NCI-H2227 (cell line): ENCODE measurements around the gene KIF26B.

ENCODE experiments used
- DNase-seq: peaks from one replicate; lab custom pipeline; 2025; ENCODE audit not compliant: unreplicated experiment; lab: John Stamatoyannopoulos, UW

KIF26B gene

DNA sequence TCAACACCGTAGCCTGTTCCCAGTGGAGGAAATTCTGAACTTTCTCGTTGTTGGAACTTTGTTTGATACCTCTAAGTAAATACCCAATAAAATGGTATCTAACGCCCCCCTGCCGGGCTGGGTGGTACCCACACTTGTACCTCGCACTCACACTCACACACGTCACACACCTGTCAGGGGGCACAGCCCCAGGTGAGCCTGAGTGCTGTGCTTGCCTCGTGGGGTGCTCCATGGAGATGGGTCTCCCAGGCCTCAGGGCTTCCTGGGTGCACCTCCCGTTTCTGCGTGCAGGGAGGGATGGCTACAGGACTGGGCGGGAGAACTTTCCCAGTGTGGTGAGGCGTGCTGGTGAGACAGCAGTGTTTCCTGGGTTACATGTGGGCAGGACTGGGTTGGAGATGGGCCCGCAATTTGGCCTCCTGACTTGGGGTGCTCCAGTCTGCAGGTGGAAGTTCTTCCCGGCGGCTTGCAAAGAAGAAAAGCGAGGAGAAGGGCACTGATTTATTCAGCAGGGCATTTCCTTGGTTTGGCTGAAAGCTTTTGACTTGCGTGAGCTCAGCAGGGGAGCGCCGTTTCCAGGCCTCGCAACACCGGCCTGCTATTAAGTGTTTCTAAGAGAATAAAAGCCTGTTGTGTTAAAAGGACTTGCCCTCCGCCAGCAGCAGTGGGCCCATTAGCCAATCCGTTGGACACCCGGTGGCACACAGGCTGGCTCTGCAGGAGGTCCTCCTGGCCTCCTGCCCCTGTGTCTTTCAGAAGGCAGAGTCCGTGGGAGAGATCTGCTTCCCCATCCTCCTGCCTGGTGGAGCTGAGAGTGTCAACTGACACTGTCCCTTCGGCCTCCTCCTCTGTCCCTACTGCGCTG, 79.7 kb downstream of the KIF26B start:
- peak; percentile 92 for DNase-seq

DNA sequence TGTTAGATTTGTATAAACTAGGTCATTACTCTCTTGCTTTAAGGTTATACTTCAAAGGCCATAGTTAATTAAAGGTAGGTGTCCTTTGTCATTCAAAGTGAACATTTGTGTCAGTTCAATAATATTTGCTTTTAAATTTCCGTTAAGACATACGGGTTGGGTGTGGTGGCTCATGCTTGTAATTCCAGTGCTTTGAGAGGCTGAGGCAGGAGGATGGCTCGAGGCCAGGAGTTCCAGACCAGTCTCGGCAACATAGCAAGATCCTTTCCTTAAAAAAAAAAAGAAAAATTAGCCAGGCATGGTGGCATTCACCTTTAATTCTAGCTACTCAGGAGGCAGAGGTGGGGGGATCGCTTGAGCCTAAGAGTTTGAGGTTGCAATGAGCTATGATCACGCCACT, 80.4 kb downstream of the KIF26B start:
- DNase-seq: peak; percentile 44

GRCh38 chr1:245240648-245241165, 85.9 kb downstream of the KIF26B start:
- no peak for DNase-seq

DNA sequence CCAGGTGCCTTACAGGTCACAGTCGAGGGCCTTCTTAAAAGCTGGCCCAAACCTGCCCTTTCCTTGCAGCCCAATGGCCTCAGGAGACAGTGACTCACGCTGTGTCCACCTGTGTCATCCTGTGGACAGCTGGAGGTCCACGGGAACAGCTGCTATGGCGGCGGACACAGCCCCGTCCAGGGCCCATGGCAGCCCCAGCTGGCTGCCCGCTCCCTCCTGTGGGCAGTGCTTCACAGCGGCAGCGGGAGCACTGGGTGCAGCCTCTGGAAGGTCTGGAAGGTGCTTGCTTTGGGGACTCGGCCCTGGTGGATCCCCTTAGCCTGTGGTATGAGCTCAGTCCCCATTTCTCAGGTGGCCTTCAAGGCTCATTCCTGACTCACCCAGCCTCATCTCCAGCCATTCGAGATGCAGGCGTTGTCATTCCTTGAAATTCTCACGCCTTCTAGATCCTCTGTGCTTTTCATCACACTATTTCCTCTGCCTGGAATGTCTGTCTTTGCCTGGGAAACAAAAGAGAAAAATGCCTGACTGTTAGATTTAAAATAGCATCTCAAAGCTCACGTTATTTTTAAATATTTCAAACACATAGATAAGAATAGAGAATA, 86.8 kb downstream of the KIF26B start:
- DNase-seq: no peak

DNA sequence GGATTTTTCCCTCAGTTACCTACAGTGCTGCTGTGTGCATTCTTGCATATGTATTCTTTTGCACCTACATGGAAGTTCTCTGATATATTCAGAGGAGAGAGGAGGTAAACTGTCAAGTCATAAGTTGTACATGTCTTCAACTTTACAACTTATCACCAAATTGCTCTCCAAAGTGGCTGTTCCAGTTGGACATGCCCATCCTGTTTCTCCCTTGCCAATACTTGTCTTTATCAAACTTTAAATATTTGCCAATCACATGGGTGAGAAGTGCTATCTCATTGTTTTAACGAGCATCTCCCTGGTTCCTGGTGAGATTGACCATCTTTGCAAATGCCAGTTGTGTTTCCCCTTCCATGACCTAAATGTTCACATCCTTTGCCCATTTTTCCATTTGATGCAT, 88.2 kb downstream of the KIF26B start:
- no peak for DNase-seq

- DNase-seq: no peak
Observed at GRCh38 chr1:245245021-245245667, 90.4 kb downstream of the KIF26B start.

DNA sequence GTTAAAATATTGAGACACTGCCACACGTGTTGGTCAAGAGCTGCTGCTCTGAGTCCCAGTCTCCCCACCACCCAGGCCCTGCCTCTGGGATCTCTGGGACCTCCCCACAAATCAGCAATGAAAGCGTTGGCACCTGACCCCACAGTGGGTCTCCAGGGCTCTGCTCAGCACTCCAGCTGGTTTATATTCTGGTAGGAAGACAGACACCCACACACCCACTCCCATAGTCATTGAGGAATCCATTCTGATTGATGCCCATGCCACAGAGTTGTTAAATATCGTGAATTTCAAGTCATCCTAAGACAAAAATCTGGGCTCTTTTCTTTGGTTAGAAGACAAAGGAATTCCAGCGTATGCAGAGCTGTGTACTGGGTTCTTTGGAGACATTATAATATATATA, 91.6 kb downstream of the KIF26B start:
- DNase-seq: no peak

- no peak for DNase-seq
Observed at GRCh38 chr1:245247356-245247755, 92.6 kb downstream of the KIF26B start.

GRCh38 chr1:245247801-245248200, 93.0 kb downstream of the KIF26B start:
- DNase-seq: no peak

DNA sequence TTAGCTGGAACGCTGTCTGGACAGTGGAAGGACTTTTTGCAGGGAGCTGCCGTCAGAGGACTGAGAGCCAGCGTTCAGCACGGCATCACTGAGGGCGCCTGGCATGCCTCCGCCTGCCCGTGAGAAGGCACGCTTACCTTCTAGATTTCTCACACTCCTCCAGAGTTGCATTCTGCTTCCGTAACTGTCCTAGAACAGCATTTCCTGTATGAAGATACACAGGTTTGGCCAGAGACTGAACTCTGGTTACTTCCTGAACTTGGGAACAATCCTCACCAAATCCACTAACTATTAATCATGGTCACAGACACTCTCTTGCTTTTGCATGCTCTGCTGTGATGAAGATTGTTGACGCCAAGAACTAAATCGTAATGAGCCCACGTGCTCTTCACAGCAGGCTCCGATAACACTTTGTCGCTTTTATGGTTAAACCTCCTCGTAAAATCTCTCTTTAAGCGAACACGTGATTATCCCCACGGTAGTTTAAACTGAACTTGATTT, 93.5 kb downstream of the KIF26B start:
- no peak for DNase-seq

GRCh38 chr1:245255783-245256182, 101.0 kb downstream of the KIF26B start:
- no peak for DNase-seq

DNA sequence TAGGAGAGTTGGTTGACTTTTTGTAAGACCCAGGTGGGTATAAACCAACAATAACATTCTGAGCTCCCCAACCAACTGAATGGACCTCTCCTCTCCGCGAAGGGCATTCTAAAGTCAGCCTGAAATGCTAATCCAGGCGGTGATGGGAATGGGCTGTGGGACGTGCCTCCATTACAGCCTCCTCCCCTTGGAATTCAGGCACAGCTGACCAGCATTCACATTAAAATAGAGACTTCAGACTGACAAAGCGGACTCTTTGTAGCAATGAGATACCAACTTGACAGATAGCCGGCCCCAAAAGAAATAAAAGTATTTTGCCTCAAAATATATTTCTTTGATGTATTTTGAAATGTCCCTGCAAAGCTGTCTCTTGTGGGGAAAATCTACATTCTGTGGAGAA, 101.7 kb downstream of the KIF26B start:
- DNase-seq: no peak

DNA sequence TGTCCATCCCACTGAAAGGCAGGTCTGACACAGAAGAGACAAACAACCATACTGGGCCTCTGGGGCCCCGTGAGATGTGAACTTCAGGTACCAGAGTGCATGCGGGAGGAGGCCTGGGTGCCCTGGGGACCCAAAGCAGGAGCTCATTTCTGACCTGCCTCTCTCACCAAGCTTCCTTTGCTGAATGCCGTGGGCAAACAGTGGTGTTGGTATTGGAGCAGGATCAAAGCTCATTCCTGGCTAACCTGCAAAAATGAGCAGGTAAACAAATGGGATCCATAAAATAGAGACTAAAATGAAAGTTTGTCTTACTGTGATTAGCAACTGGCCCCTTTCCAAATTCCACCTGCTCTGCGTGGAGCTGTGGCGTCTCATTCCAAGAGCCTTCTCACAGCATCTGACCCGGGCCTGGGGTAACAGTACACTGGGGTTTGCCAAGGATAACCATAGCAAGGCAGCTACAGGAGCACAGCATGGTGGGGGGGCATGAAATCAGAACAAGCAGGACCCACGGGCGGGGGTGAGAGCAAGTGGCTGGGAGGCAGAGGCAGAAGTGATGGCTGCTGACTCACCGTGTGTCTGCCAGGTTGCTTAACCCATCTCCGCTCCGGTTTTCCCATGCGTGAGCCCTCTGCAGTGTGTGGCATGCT, 103.6 kb downstream of the KIF26B start:
- no peak for DNase-seq

GRCh38 chr1:245260110-245260882, 105.5 kb downstream of the KIF26B start:
- no peak for DNase-seq

DNA sequence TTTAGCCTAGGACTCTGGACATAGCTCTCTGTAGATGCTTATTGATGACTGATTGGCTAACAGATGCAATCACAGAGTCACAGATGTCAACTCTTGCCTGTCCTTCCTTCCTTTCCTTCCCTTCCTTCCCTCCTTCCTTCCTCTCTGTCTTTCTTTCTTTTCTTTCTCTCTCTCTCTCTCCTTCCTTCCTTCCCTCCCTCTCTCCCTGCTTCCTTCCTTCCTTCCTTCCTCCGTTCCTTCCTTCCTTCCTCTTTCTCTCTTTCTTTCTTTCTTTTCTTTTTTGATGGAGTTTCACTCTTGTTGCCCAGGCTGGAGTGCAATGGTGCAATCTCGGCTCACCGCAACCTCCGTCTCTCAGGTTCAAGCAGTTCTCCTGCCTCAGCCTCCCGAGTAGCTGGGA, 106.1 kb downstream of the KIF26B start:
- DNase-seq: no peak

DNA sequence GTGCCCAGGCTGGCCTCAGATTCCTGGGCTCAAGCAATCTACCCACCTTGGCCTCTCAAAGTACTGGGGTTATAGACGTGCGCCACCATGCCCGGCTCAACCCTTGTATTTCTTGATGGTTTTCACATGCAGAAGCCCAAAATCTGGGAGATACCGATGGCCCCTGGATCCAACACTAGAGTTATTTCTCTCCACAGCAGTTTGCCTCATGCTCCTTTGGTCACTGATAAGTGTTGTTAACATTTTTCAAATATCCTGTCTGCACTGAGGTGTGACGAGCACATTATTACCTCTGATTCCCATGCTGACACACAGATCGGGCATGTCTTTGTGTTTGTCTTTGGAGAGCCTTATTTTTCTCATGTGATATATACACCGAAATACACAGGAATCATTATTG, 107.0 kb downstream of the KIF26B start:
- DNase-seq: no peak

GRCh38 chr1:245263529-245264095, 108.8 kb downstream of the KIF26B start:
- no peak for DNase-seq

DNA sequence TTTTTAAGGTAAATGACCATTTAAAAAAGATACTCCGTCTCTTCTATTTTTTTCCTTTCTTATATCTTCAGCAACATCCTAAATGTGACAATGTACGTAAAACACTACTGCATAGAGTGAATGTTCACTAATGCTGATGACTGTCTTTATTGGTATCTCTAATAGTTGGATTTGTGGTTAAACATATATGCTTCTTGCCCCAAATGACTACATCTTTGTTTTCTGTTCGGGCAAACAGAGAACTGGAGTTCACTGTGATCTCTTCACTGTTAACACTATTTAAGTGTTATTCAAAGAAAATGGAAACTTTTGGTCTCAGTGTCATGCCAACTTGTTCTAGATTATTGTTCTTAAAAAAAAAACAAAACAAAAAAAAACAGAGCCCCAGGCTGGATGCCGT, 109.4 kb downstream of the KIF26B start:
- DNase-seq: no peak

GRCh38 chr1:245266105-245266504, 111.3 kb downstream of the KIF26B start:
- no peak for DNase-seq

GRCh38 chr1:245270063-245270462, 115.3 kb downstream of the KIF26B start:
- DNase-seq: no peak
